H1 (cell line): Measurements from ENCODE around the gene CCDC93. TPM values are rescaled to one million over a fixed set of nuclear protein-coding genes. Genes with fewer than 3 reads are reported as not detected.

ENCODE experiments used
- CTCF ChIA-PET: fragments of 300-600 bp; sonication (Branson Sonifier 250); formaldehyde crosslinking; loops from one replicate; lab custom pipeline; 2021; ENCODE audit not compliant: partially characterized antibody; lab: Charles Lee
- POLR2A ChIA-PET: fragments of 300-600 bp; sonication (Branson Sonifier 250); formaldehyde crosslinking; loops from one replicate; lab custom pipeline; 2021; ENCODE audit warnings: inconsistent platforms; ENCODE audit not compliant: partially characterized antibody; lab: Charles Lee
- DNase-seq, 2 experiments: peaks; one replicate each; pipeline versions ENCODE4 v3.0.0 to v3.0.0-alpha.2; 2010 to 2022; ENCODE audit warnings: low spot score in 2 of 2, low read depth in 1 of 2, mixed read lengths in 1 of 2
- FAIRE-seq: peaks from 2 replicates; lab custom pipeline; 2011; peaks lifted over from hg19 to GRCh38; lab: Jason Lieb, UNC
- H2AFZ ChIP-seq: 2 replicates; pipeline ENCODE4 v1.8.1; 2012; ENCODE audit warnings: low read length, inconsistent platforms
- H2AK5ac ChIP-seq: 2 replicates; pipeline ENCODE4 v1.6.1; 2013; ENCODE audit warnings: low read depth, low read length
- H2BK120ac ChIP-seq: replicated peaks from 2 replicates; pipeline ENCODE3; 2013; ENCODE audit warnings: low read depth, low read length, inconsistent platforms
- H2BK12ac ChIP-seq: 2 replicates; pipeline ENCODE4 v1.6.1; 2013; ENCODE audit warnings: low read depth, low read length
- H2BK15ac ChIP-seq: 2 replicates; pipeline ENCODE4 v1.6.1; 2013; ENCODE audit warnings: low read length
- H2BK20ac ChIP-seq: 2 replicates; pipeline ENCODE4 v1.6.1; 2013; ENCODE audit warnings: low read length
- H2BK5ac ChIP-seq: 2 replicates; pipeline ENCODE4 v1.6.1; 2013; ENCODE audit warnings: low read depth, low read length
- H3K14ac ChIP-seq: 2 replicates; pipeline ENCODE4 v1.6.1; 2013; ENCODE audit warnings: inconsistent platforms; ENCODE audit not compliant: insufficient read length
- H3K18ac ChIP-seq: 2 replicates; pipeline ENCODE4 v1.6.1; 2013; ENCODE audit warnings: low read length; ENCODE audit errors: extremely low read depth
- H3K23ac ChIP-seq: 2 replicates; pipeline ENCODE4 v1.6.1; 2013; ENCODE audit warnings: inconsistent platforms; ENCODE audit not compliant: insufficient read length
- H3K23me2 ChIP-seq: 2 replicates; pipeline ENCODE4 v1.6.1; 2013; ENCODE audit warnings: low read depth, low read length
- H3K27ac ChIP-seq: 2 replicates; pipeline ENCODE4 v1.6.1; 2011; ENCODE audit warnings: low read depth, low read length, inconsistent platforms
- H3K27me3 ChIP-seq, 4 experiments: replicated peaks in 1 of 4; 1 replicate in 1 of 4; 2 replicates in 3 of 4; pipeline versions ENCODE4 v1.6.1 to v1.8.1; 2011 to 2013; ENCODE audit warnings: low read length in 3 of 4, mild to moderate bottlenecking in 3 of 4, inconsistent platforms in 2 of 4, mixed read lengths in 2 of 4, moderate library complexity in 1 of 4; ENCODE audit not compliant: control insufficient read depth in 3 of 4, insufficient read depth in 3 of 4; ENCODE audit errors: extremely low read depth in 1 of 4
- H3K36me3 ChIP-seq, 4 experiments: 2 replicates each; pipeline versions ENCODE4 v1.6.1 to v1.8.1; 2011 to 2013; ENCODE audit warnings: mild to moderate bottlenecking in 4 of 4, low read length in 3 of 4, moderate library complexity in 2 of 4, control low read depth in 1 of 4, inconsistent platforms in 1 of 4; ENCODE audit not compliant: insufficient read depth in 4 of 4, control insufficient read depth in 2 of 4
- H3K4ac ChIP-seq: replicated peaks from 2 replicates; pipeline ENCODE3; 2013; ENCODE audit warnings: low read length, low read depth, mixed read lengths, inconsistent platforms; ENCODE audit not compliant: insufficient read length
- H3K4me1 ChIP-seq, 4 experiments: replicated peaks in 1 of 4; 1 replicate in 1 of 4; 2 replicates in 3 of 4; pipeline versions ENCODE4 v1.6.1 to v1.8.1; 2011 to 2013; ENCODE audit warnings: low read length in 3 of 4, inconsistent platforms in 2 of 4, mixed read lengths in 1 of 4; ENCODE audit not compliant: insufficient read depth in 4 of 4, control insufficient read depth in 3 of 4
- H3K4me2 ChIP-seq, 2 experiments: 2 replicates each; pipeline versions ENCODE4 v1.6.1 to v1.8.1; 2011 to 2013; ENCODE audit warnings: low read depth in 2 of 2, low read length in 2 of 2, control low read depth in 1 of 2, inconsistent platforms in 1 of 2, mild to moderate bottlenecking in 1 of 2; ENCODE audit not compliant: insufficient read depth in 1 of 2
- H3K4me3 ChIP-seq, 4 experiments: fragments of 200-600, 300-600 bp in 1 of 4; sonication (generic), shearing (Covaris generic), sonication (Bioruptor Twin) in 1 of 4; 2 replicates each; pipeline versions ENCODE4 v1.5.1 to v1.8.1; 2011 to 2016; ENCODE audit warnings: low read length in 4 of 4, low read depth in 3 of 4, control low read depth in 2 of 4, inconsistent platforms in 2 of 4, mild to moderate bottlenecking in 2 of 4, mixed read lengths in 1 of 4, moderate library complexity in 1 of 4; ENCODE audit not compliant: insufficient read depth in 2 of 4; ENCODE audit errors: extremely low read depth in 1 of 4
- H3K56ac ChIP-seq: replicated peaks from 2 replicates; pipeline ENCODE3; 2013; ENCODE audit warnings: low read depth, mild to moderate bottlenecking, mixed read lengths, low read length, inconsistent platforms; ENCODE audit not compliant: insufficient read length
- H3K79me1 ChIP-seq: 2 replicates; pipeline ENCODE4 v1.6.1; 2013; ENCODE audit warnings: low read depth, low read length, control low read depth
- H3K79me2 ChIP-seq, 2 experiments: 2 replicates each; pipeline versions ENCODE4 v1.6.1 to v1.8.1; 2012 to 2013; ENCODE audit warnings: low read length in 2 of 2, mild to moderate bottlenecking in 2 of 2, inconsistent platforms in 1 of 2; ENCODE audit not compliant: insufficient read depth in 2 of 2, control insufficient read depth in 1 of 2
- H3K9ac ChIP-seq, 4 experiments: replicated peaks in 1 of 4; 1 replicate in 1 of 4; 2 replicates in 3 of 4; pipeline versions ENCODE4 v1.6.1 to v1.8.1; 2011 to 2013; ENCODE audit warnings: low read depth in 3 of 4, low read length in 3 of 4, control low read depth in 2 of 4, mild to moderate bottlenecking in 2 of 4, moderate library complexity in 2 of 4, inconsistent platforms in 1 of 4; ENCODE audit errors: extremely low read depth in 1 of 4
- H3K9me3 ChIP-seq, 2 experiments: 2 replicates each; pipeline versions ENCODE4 v1.6.1 to v1.8.1; 2012 to 2013; ENCODE audit warnings: mild to moderate bottlenecking in 2 of 2, moderate library complexity in 2 of 2, control low read depth in 1 of 2, inconsistent platforms in 1 of 2, low read depth in 1 of 2, low read length in 1 of 2, mixed read lengths in 1 of 2; ENCODE audit not compliant: insufficient read depth in 2 of 2
- H4K20me1 ChIP-seq, 2 experiments: replicated peaks in 1 of 2; 2 replicates each; pipeline versions ENCODE3 to v1.8.1; 2011 to 2013; ENCODE audit warnings: inconsistent platforms in 2 of 2, low read length in 2 of 2, mild to moderate bottlenecking in 1 of 2; ENCODE audit not compliant: insufficient read depth in 2 of 2, control insufficient read depth in 1 of 2
- H4K5ac ChIP-seq: 2 replicates; pipeline ENCODE4 v1.6.1; 2013; ENCODE audit warnings: low read length, low read depth, mixed read lengths, inconsistent platforms; ENCODE audit not compliant: insufficient read length
- H4K8ac ChIP-seq: 2 replicates; pipeline ENCODE4 v1.8.0; 2013; ENCODE audit warnings: mild to moderate bottlenecking, moderate library complexity, low read length, inconsistent platforms; ENCODE audit not compliant: insufficient read depth; ENCODE audit errors: extremely low read depth
- H4K91ac ChIP-seq: replicated peaks from 2 replicates; pipeline ENCODE3; 2013; ENCODE audit warnings: low read length, mixed read lengths, inconsistent platforms; ENCODE audit not compliant: insufficient read length
- BACH1 ChIP-seq: IDR thresholded peaks from 2 replicates; pipeline ENCODE4 v1.6.1; 2012; ENCODE audit warnings: low read length, improper control_type of control experiment
- CBX5 ChIP-seq: fragments of 300-800, 300-1000 bp; sonication (generic); IDR thresholded peaks from 2 replicates; pipeline ENCODE4 v1.7.1; 2016; ENCODE audit warnings: antibody characterized with exemption, low read length, low read depth
- CHD2 ChIP-seq: IDR thresholded peaks from 2 replicates; pipeline ENCODE4 v1.6.1; 2012; ENCODE audit warnings: low read length, improper control_type of control experiment
- CREB1 ChIP-seq: IDR thresholded peaks from 2 replicates; pipeline ENCODE4 v1.6.1; 2012; ENCODE audit warnings: inconsistent platforms
- CTBP2 ChIP-seq: IDR thresholded peaks from 2 replicates; pipeline ENCODE4 v1.7.0; 2011; ENCODE audit warnings: borderline replicate concordance, mild to moderate bottlenecking, moderate library complexity, mixed read lengths, low read length; ENCODE audit not compliant: insufficient read depth, insufficient read length
- MAX ChIP-seq: IDR thresholded peaks from 2 replicates; pipeline ENCODE4 v1.6.1; 2012; ENCODE audit warnings: inconsistent platforms
- POLR2A ChIP-seq, 2 experiments: IDR thresholded peaks; 1 replicate in 1 of 2; 2 replicates in 1 of 2; pipeline ENCODE4 v1.6.1; 2011; ENCODE audit warnings: low read depth in 2 of 2, low read length in 2 of 2, mild to moderate bottlenecking in 2 of 2; ENCODE audit errors: control extremely low read depth in 1 of 2
- POU5F1 ChIP-seq: IDR thresholded peaks from 2 replicates; pipeline ENCODE4 v1.6.1; 2011; ENCODE audit warnings: low read depth, mild to moderate bottlenecking, low read length, moderate library complexity
- RXRA ChIP-seq: IDR thresholded peaks from 2 replicates; pipeline ENCODE4 v1.6.1; 2011; ENCODE audit warnings: low read depth, mild to moderate bottlenecking, low read length, moderate library complexity; ENCODE audit not compliant: insufficient read depth
- SAP30 ChIP-seq: fragments of 300-600 bp; sonication (generic); IDR thresholded peaks from 2 replicates; pipeline ENCODE4 v1.7.1; 2012; ENCODE audit warnings: low read length, moderate library complexity, mild to moderate bottlenecking, inconsistent platforms; ENCODE audit not compliant: insufficient read depth, insufficient replicate concordance
- SIN3A ChIP-seq, 2 experiments: IDR thresholded peaks in 1 of 2; conservative IDR thresholded peaks in 1 of 2; 2 replicates each; pipeline ENCODE4 v1.6.1; 2011 to 2012; ENCODE audit warnings: low read length in 2 of 2, improper control_type of control experiment in 1 of 2, low read depth in 1 of 2, mild to moderate bottlenecking in 1 of 2
- SIRT6 ChIP-seq: IDR thresholded peaks from one replicate; pipeline ENCODE4 v1.7.1; 2012; ENCODE audit warnings: low read length, inconsistent platforms
- SIX5 ChIP-seq: IDR thresholded peaks from 2 replicates; pipeline ENCODE4 v1.6.1; 2011; ENCODE audit warnings: mild to moderate bottlenecking, low read depth, low read length
- SP2 ChIP-seq: IDR thresholded peaks from 2 replicates; pipeline ENCODE4 v1.6.1; 2012; ENCODE audit warnings: mild to moderate bottlenecking, low read length, inconsistent platforms
- TEAD4 ChIP-seq: IDR thresholded peaks from 2 replicates; pipeline ENCODE4 v1.6.1; 2012; ENCODE audit warnings: low read depth, low read length, inconsistent platforms, mixed read lengths
- WGBS, 2 experiments: shearing (Covaris generic) in 1 of 2; methylation state at CpG; one replicate each; pipeline versions ENCODE4 v1.1.6 to v1.1.7; 2013 to 2015; ENCODE audit warnings: low lambda C conversion rate in 2 of 2, mixed read lengths in 2 of 2, inconsistent platforms in 1 of 2, low coverage in 1 of 2, missing lambda C conversion rate in 1 of 2; ENCODE audit not compliant: insufficient replicate concordance in 2 of 2, insufficient coverage in 1 of 2, insufficient read length in 1 of 2; ENCODE audit errors: extremely low coverage in 1 of 2, missing lambda C conversion rate in 1 of 2; 5-methylcytosine and 5-hydroxymethylcytosine counted together
- polyA plus RNA-seq, 7 experiments: library from polyadenylated mRNA; depleted of rRNA in 3 of 7; stranded (reverse) in 5 of 7; unstranded in 2 of 7; fragments of >200 nt in 5 of 7; fragments of 200-250 nt in 2 of 7; gene quantifications; 1 replicate in 5 of 7; 2 replicates in 1 of 7; 4 replicates in 1 of 7; pipeline versions ENCODE4 v1.2.1 to v1.2.3, GENCODE V29; 2011 to 2013; ENCODE audit warnings: missing spikeins in 2 of 7, mixed read lengths in 2 of 7
- total RNA-seq: library from RNA; stranded (reverse); fragmentation: NEBNext Ultra II Directional; extraction: Animal tissue kit (Norgen Biotek cat#: 25700); gene quantifications from 2 replicates; pipeline ENCODE4 v1.2.1, GENCODE V29; 2021

The CCDC93 gene
- total and polyA plus RNA-seq, 2 of the 8 experiments (the other 6 are each of a cell fraction or from before 2014, with no cell fraction given), result 5.5 to 18.0 TPM

- Histone ChIP-seq H3K36me3 (no peaks in the 10 kb centered on the region), H3K27ac (no peak overlapping the region), H3K18ac (no peak overlapping the region), H3K23me2 (no peaks in the 10 kb centered on the region), H4K20me1 (no peaks in the 10 kb centered on the region), H2BK5ac (no peak overlapping the region), H2AFZ (no peak overlapping the region), H3K9me3 (no peaks in the 10 kb centered on the region), H3K4me1 (peaks cover 0 to 2% (median 0%) of the 10 kb centered on the region in 4 experiments; a peak in 2 of 7 replicates), H4K8ac (no peak overlapping the region), H2BK120ac (no peak overlapping the region), H3K27me3 (no peaks in the 10 kb centered on the region), H3K14ac (no peak overlapping the region), H3K23ac (no peak overlapping the region), H3K4me2 (no peak overlapping the region), H2BK20ac (no peak overlapping the region), H3K79me1 (no peaks in the 10 kb centered on the region), H4K5ac (no peak overlapping the region), H2BK15ac (no peak overlapping the region), H3K9ac (no peak overlapping the region), H3K56ac (no peak overlapping the region), H3K4me3 (no peak overlapping the region), H2AK5ac (no peak overlapping the region), H3K4ac (no peak overlapping the region), H3K79me2 (no peaks in the 10 kb centered on the region), H2BK12ac (no peak overlapping the region), H4K91ac (no peak overlapping the region)
- DNase-seq (no peak), FAIRE-seq (no peak)
- 89% methylated on average over 3 of the region's 3 CpGs; no CpG with 5 or more reads in 1 of the 2 experiments for WGBS, 2 experiments
- ChIA-PET CTCF (interaction anchor here (0.7 to 12.7 kb wide), 8 partner anchors 9 to 212 kb away, joined by 3 to 147 read pairs (median 3); no protein-coding TSS in a partner anchor), POLR2A (no interaction called here)
- no peak for TF ChIP-seq RXRA
- TF ChIP-seq CTBP2, result no peak
- no peak for TF ChIP-seq SIN3A (conservative IDR thresholded peaks at IDR 0.05 in 1 of 2, IDR thresholded peaks at IDR 0.05 in 1 of 2; ENCODE audit: low read depth in 1 of 2, low read length in 2 of 2)
- TF ChIP-seq CBX5, result no peak
- no peak for TF ChIP-seq CREB1
- no peak for TF ChIP-seq SIX5
- no peak for TF ChIP-seq TEAD4
- TF ChIP-seq POLR2A (IDR thresholded peaks at IDR 0.05; ENCODE audit: control extremely low read depth in 1 of 2, low read depth in 2 of 2, low read length in 2 of 2), result no peak
- no peak for TF ChIP-seq CHD2
- no peak for TF ChIP-seq BACH1
- no peak for TF ChIP-seq MAX
- TF ChIP-seq SAP30, result no peak
- no peak for TF ChIP-seq SP2
- no peak for TF ChIP-seq POU5F1
- TF ChIP-seq SIRT6, result no peak
Observed at GRCh38 chr2:118048401-118048800, 34.5 kb upstream of the CCDC93 start.
